WTC11 (cell line): Measurements from ENCODE around the gene ATP5IF1.

Source experiments
- CTCF ChIP-seq: fragments of 200-600 bp; IDR thresholded peaks from 2 replicates; pipeline ENCODE4 v1.8.0; 2022; ENCODE audit warnings: antibody characterized with exemption
- E2F1 ChIP-seq: sonication (generic); formaldehyde crosslinking; IDR thresholded peaks from 2 replicates; pipeline ENCODE4 v1.8.0; 2022; ENCODE audit warnings: mild to moderate bottlenecking, missing genetic modification reagents
- KAT7 ChIP-seq: sonication (generic); formaldehyde crosslinking; IDR thresholded peaks from 2 replicates; pipeline ENCODE4 v1.8.1; 2023; ENCODE audit warnings: missing genetic modification reagents, mild to moderate bottlenecking, borderline replicate concordance
- MXD4 ChIP-seq: fragments of 250-450 bp; sonication (Bioruptor Pico); IDR thresholded peaks from 2 replicates; pipeline ENCODE4 v1.8.0; 2021; ENCODE audit warnings: mild to moderate bottlenecking, moderate library complexity, borderline replicate concordance
- NR2C2 ChIP-seq: sonication (generic); formaldehyde crosslinking; IDR thresholded peaks from 2 replicates; pipeline ENCODE4 v1.8.0; 2022; ENCODE audit warnings: mild to moderate bottlenecking, missing genetic modification reagents
- PREB ChIP-seq: sonication (generic); formaldehyde crosslinking; IDR thresholded peaks from 2 replicates; pipeline ENCODE4 v1.8.1; 2022; ENCODE audit warnings: mild to moderate bottlenecking, missing genetic modification reagents, moderate library complexity, borderline replicate concordance
- PRRX2 ChIP-seq: fragments of 250-450 bp; sonication (Bioruptor Pico); IDR thresholded peaks from 2 replicates; pipeline ENCODE4 v1.8.0; 2021; ENCODE audit warnings: mild to moderate bottlenecking
- TCF7 ChIP-seq: sonication (generic); formaldehyde crosslinking; IDR thresholded peaks from 2 replicates; pipeline ENCODE4 v1.8.0; 2022; ENCODE audit warnings: mild to moderate bottlenecking, low read depth, missing genetic modification reagents, moderate library complexity
- ZNF232 ChIP-seq: sonication (generic); formaldehyde crosslinking; IDR thresholded peaks from 2 replicates; pipeline ENCODE4 v1.8.0; 2022; ENCODE audit warnings: mild to moderate bottlenecking, missing genetic modification reagents
- TF ChIP-seq, protein P1 (sequence below): sonication (generic); formaldehyde crosslinking; IDR thresholded peaks from 2 replicates; pipeline ENCODE4 v1.8.1; 2022; ENCODE audit warnings: missing genetic modification reagents, borderline replicate concordance
- TF ChIP-seq, protein P2 (sequence below): sonication (generic); formaldehyde crosslinking; IDR thresholded peaks from 2 replicates; pipeline ENCODE4 v1.8.0; 2023; ENCODE audit warnings: missing genetic modification reagents, mild to moderate bottlenecking, borderline replicate concordance

- no peak for TF ChIP-seq MXD4 (CRISPR knock-in tag)
- no peak for TF ChIP-seq NR2C2 (CRISPR knock-in tag)
- no peak for TF ChIP-seq CTCF
- TF ChIP-seq KAT7 (CRISPR knock-in tag) = no peak
- TF ChIP-seq PREB (CRISPR knock-in tag) = no peak
- TF ChIP-seq, protein P1, sequence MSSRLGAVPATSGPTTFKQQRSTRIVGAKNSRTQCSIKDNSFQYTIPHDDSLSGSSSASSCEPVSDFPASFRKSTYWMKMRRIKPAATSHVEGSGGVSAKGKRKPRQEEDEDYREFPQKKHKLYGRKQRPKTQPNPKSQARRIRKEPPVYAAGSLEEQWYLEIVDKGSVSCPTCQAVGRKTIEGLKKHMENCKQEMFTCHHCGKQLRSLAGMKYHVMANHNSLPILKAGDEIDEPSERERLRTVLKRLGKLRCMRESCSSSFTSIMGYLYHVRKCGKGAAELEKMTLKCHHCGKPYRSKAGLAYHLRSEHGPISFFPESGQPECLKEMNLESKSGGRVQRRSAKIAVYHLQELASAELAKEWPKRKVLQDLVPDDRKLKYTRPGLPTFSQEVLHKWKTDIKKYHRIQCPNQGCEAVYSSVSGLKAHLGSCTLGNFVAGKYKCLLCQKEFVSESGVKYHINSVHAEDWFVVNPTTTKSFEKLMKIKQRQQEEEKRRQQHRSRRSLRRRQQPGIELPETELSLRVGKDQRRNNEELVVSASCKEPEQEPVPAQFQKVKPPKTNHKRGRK (CRISPR knock-in tag) = no peak
- TF ChIP-seq TCF7 (CRISPR knock-in tag) = no peak
- no peak for TF ChIP-seq PRRX2 (CRISPR knock-in tag)
- TF ChIP-seq ZNF232 (CRISPR knock-in tag) = no peak
- TF ChIP-seq, protein P2, sequence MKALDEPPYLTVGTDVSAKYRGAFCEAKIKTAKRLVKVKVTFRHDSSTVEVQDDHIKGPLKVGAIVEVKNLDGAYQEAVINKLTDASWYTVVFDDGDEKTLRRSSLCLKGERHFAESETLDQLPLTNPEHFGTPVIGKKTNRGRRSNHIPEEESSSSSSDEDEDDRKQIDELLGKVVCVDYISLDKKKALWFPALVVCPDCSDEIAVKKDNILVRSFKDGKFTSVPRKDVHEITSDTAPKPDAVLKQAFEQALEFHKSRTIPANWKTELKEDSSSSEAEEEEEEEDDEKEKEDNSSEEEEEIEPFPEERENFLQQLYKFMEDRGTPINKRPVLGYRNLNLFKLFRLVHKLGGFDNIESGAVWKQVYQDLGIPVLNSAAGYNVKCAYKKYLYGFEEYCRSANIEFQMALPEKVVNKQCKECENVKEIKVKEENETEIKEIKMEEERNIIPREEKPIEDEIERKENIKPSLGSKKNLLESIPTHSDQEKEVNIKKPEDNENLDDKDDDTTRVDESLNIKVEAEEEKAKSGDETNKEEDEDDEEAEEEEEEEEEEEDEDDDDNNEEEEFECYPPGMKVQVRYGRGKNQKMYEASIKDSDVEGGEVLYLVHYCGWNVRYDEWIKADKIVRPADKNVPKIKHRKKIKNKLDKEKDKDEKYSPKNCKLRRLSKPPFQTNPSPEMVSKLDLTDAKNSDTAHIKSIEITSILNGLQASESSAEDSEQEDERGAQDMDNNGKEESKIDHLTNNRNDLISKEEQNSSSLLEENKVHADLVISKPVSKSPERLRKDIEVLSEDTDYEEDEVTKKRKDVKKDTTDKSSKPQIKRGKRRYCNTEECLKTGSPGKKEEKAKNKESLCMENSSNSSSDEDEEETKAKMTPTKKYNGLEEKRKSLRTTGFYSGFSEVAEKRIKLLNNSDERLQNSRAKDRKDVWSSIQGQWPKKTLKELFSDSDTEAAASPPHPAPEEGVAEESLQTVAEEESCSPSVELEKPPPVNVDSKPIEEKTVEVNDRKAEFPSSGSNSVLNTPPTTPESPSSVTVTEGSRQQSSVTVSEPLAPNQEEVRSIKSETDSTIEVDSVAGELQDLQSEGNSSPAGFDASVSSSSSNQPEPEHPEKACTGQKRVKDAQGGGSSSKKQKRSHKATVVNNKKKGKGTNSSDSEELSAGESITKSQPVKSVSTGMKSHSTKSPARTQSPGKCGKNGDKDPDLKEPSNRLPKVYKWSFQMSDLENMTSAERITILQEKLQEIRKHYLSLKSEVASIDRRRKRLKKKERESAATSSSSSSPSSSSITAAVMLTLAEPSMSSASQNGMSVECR (CRISPR knock-in tag) = no peak
- TF ChIP-seq E2F1 (CRISPR knock-in tag) = no peak
Observed at GRCh38 chr1:28193701-28194161, 42.2 kb upstream of the ATP5IF1 start.
